GM19468 (cell line): Measurements from ENCODE around the gene NTSR1.

Experiments used
- ATAC-seq: cut with Tn5 transposase; IDR thresholded peaks from one replicate; pipeline ENCODE4 v1.9.1; 2021; ENCODE audit warnings: mild to moderate bottlenecking, moderate library complexity, moderate number of reproducible peaks; ENCODE audit not compliant: unreplicated experiment; ENCODE audit errors: extremely low read depth

The NTSR1 gene

GRCh38 chr20:62809530-62810428 lies 101.1 kb downstream of the NTSR1 start:
- ATAC-seq = no peak

GRCh38 chr20:62811320-62811719 lies 102.7 kb downstream of the NTSR1 start:
- no peak for ATAC-seq

GRCh38 chr20:62811720-62812119 lies 103.1 kb downstream of the NTSR1 start:
- no peak for ATAC-seq
